Measurements from ENCODE around the gene HMGXB3.

HMGXB3 gene

GRCh38 chr5:150075806-150076205 is 75.3 kb downstream of the HMGXB3 start:
- peak; percentile 62 for ATAC-seq
- TF ChIP-seq CREB5 (CRISPR knock-in tag; IDR thresholded peaks at IDR 0.05; ENCODE audit: low read depth): no peak
- TF ChIP-seq CSDC2 (CRISPR knock-in tag; IDR thresholded peaks at IDR 0.05): no peak
- TF ChIP-seq PATZ1 (CRISPR knock-in tag; IDR thresholded peaks at IDR 0.05; ENCODE audit: borderline replicate concordance): no peak
- no peak for TF ChIP-seq ARNTL (CRISPR knock-in tag; IDR thresholded peaks at IDR 0.05; ENCODE audit: borderline replicate concordance, low read depth)
- no peak for TF ChIP-seq GLIS3 (CRISPR knock-in tag; IDR thresholded peaks at IDR 0.05)
- TF ChIP-seq ZFP30 (CRISPR knock-in tag; IDR thresholded peaks at IDR 0.05): no peak
- TF ChIP-seq ZNF70 (CRISPR knock-in tag; IDR thresholded peaks at IDR 0.05): no peak
- TF ChIP-seq TSHZ2 (CRISPR knock-in tag; IDR thresholded peaks at IDR 0.05): no peak
- no peak for TF ChIP-seq ISL1 (CRISPR knock-in tag; IDR thresholded peaks at IDR 0.05)

- TF ChIP-seq ISL1 (CRISPR knock-in tag; IDR thresholded peaks at IDR 0.05) (no peak), OSR1 (CRISPR knock-in tag; IDR thresholded peaks at IDR 0.05) (no peak)
- ATAC-seq: no peak
These were observed 76.5 kb downstream of the HMGXB3 start for GRCh38 chr5:150077060-150077459.

GRCh38 chr5:150077996-150078801 is 77.7 kb downstream of the HMGXB3 start:
- ATAC-seq: no peak
- TF ChIP-seq GLIS3 (CRISPR knock-in tag; IDR thresholded peaks at IDR 0.05) (no peak), RARB (CRISPR knock-in tag; IDR thresholded peaks at IDR 0.05) (no peak), OSR1 (CRISPR knock-in tag; IDR thresholded peaks at IDR 0.05) (no peak), SNAI2 (CRISPR knock-in tag; IDR thresholded peaks at IDR 0.05) (no peak), TCF4 (CRISPR knock-in tag; IDR thresholded peaks at IDR 0.05; ENCODE audit: borderline replicate concordance) (no peak), BACH2 (CRISPR knock-in tag; IDR thresholded peaks at IDR 0.05; ENCODE audit: borderline replicate concordance) (no peak), ZFP3 (CRISPR knock-in tag; IDR thresholded peaks at IDR 0.05) (no peak)

GRCh38 chr5:150078802-150079689 is 78.5 kb downstream of the HMGXB3 start:
- ATAC-seq: no peak
- TF ChIP-seq ZFP3 (CRISPR knock-in tag; IDR thresholded peaks at IDR 0.05) (no peak), ZC3H10 (CRISPR knock-in tag; IDR thresholded peaks at IDR 0.05) (no peak), RARB (CRISPR knock-in tag; IDR thresholded peaks at IDR 0.05) (no peak), ZNF70 (CRISPR knock-in tag; IDR thresholded peaks at IDR 0.05) (no peak)

- no peak for ATAC-seq
- TF ChIP-seq ZFP30 (CRISPR knock-in tag; IDR thresholded peaks at IDR 0.05) (no peak), RARB (CRISPR knock-in tag; IDR thresholded peaks at IDR 0.05) (no peak), ESRRG (CRISPR knock-in tag; IDR thresholded peaks at IDR 0.05) (no peak), ZNF8 (CRISPR knock-in tag; IDR thresholded peaks at IDR 0.05) (no peak), GLIS3 (CRISPR knock-in tag; IDR thresholded peaks at IDR 0.05) (no peak), CSRNP3 (CRISPR knock-in tag; IDR thresholded peaks at IDR 0.05) (no peak), PATZ1 (CRISPR knock-in tag; IDR thresholded peaks at IDR 0.05; ENCODE audit: borderline replicate concordance) (no peak), TOX (CRISPR knock-in tag; IDR thresholded peaks at IDR 0.05; ENCODE audit: borderline replicate concordance) (no peak), ISL1 (CRISPR knock-in tag; IDR thresholded peaks at IDR 0.05) (no peak), ZNF70 (CRISPR knock-in tag; IDR thresholded peaks at IDR 0.05) (no peak)
These were observed 79.4 kb downstream of the HMGXB3 start for GRCh38 chr5:150079909-150080461.
